ENCODE measurements around the gene ADGRG3. TPM values are rescaled to one million over a fixed set of nuclear protein-coding genes. Genes with fewer than 3 reads are reported as not detected.

ADGRG3 gene
- total RNA-seq, 1 donor from 2014 or later: not detected

GRCh38 chr16:57629516-57630406 is 38.3 kb upstream of the ADGRG3 start:
- TF ChIP-seq CTCF (IDR thresholded peaks at IDR 0.05): no peak
- Histone ChIP-seq H3K27ac (peak overlapping the region in 1 of 2 donors; percentile 12), H3K4me1 (peaks cover 0 to 5% of the 10 kb centered on the region in 2 donors), H3K27me3 (no peaks in the 10 kb centered on the region), H3K4me3 (peak overlapping the region in 1 of 2 donors; percentile 28), H3K9me3 (no peaks in the 10 kb centered on the region), H3K36me3 (no peaks in the 10 kb centered on the region)
- DNase-seq (ENCODE audit: low spot score in 2 of 2): no peak
- intact Hi-C loops (cut with DNase I): loop anchor here (5.0 kb wide), 1 partner anchor 422 kb away; no protein-coding TSS in a partner anchor

- intact Hi-C loops (cut with DNase I): no loop called here
- H3K27me3 ChIP-seq: no peaks in the 10 kb centered on the region
- H3K36me3 ChIP-seq: no peaks in the 10 kb centered on the region
- H3K9me3 ChIP-seq: no peaks in the 10 kb centered on the region
- no peak for TF ChIP-seq CTCF (IDR thresholded peaks at IDR 0.05)
- peaks cover 0 to 5% of the 10 kb centered on the region in 2 donors for H3K4me1 ChIP-seq
- peak overlapping the region in 1 of 2 donors; percentile 1 for H3K4me3 ChIP-seq
- DNase-seq (ENCODE audit: low spot score in 2 of 2): no peak
- H3K27ac ChIP-seq: no peak overlapping the region
Observed at GRCh38 chr16:57630407-57630797, 37.7 kb upstream of the ADGRG3 start.

GRCh38 chr16:57630931-57631845 is 36.9 kb upstream of the ADGRG3 start:
- H3K4me1 ChIP-seq: peaks cover 0 to 5% of the 10 kb centered on the region in 2 donors
- no peak for DNase-seq (ENCODE audit: low spot score in 2 of 2)
- H3K27ac ChIP-seq: no peak overlapping the region
- no peak for TF ChIP-seq CTCF (IDR thresholded peaks at IDR 0.05)
- intact Hi-C loops (cut with DNase I): no loop called here
- H3K4me3 ChIP-seq: peak overlapping the region in 1 of 2 donors; percentile 1
- H3K36me3 ChIP-seq: no peaks in the 10 kb centered on the region
- H3K27me3 ChIP-seq: no peaks in the 10 kb centered on the region
- no peaks in the 10 kb centered on the region for H3K9me3 ChIP-seq

- intact Hi-C loops (cut with DNase I): no loop called here
- Histone ChIP-seq H3K27me3 (no peaks in the 10 kb centered on the region), H3K36me3 (no peaks in the 10 kb centered on the region), H3K4me1 (peaks cover 0 to 5% of the 10 kb centered on the region in 2 donors), H3K27ac (no peak overlapping the region), H3K4me3 (no peak overlapping the region), H3K9me3 (no peaks in the 10 kb centered on the region)
- DNase-seq (ENCODE audit: low spot score in 2 of 2): no peak
- no peak for TF ChIP-seq CTCF (IDR thresholded peaks at IDR 0.05)
Observed at GRCh38 chr16:57632568-57632967, 35.5 kb upstream of the ADGRG3 start.

- Histone ChIP-seq H3K9me3 (no peaks in the 10 kb centered on the region), H3K4me3 (no peak overlapping the region), H3K4me1 (peaks cover 0 to 2% of the 10 kb centered on the region in 2 donors), H3K27ac (no peak overlapping the region), H3K36me3 (no peaks in the 10 kb centered on the region), H3K27me3 (no peaks in the 10 kb centered on the region)
- no peak for DNase-seq (ENCODE audit: low spot score in 2 of 2)
- intact Hi-C loops (cut with DNase I): no loop called here
- no peak for TF ChIP-seq CTCF (IDR thresholded peaks at IDR 0.05)
Observed at GRCh38 chr16:57633383-57634064, 34.6 kb upstream of the ADGRG3 start.

All from ascending aorta (tissue), 2 donors.